Endometrial microvascular endothelial cells (primary cell): Measurements from ENCODE around the gene BUB1B. TPM values are rescaled to one million over a fixed set of nuclear protein-coding genes. Genes with fewer than 3 reads are reported as not detected.
"Not testable (repeated sequence)": the region's sequence is repeated elsewhere in the genome, so short reads cannot be mapped to it uniquely, and the experiment has no call there.

Experiments used
- in situ Hi-C: cut with HindIII; loops from 2 replicates; pipeline ENCODE4 v1.10.0; 2017; ENCODE audit warnings: low sequenced_read_pairs, low pct_unique_long_range_greater_than_20kb; ENCODE audit errors: inconsistent ontology term
- total RNA-seq: library from RNA; depleted of rRNA; stranded (reverse); fragments of >200 nt; gene quantifications from one replicate; pipeline ENCODE4 v1.2.3, GENCODE V29; 2015; ENCODE audit errors: inconsistent ontology term

Gene BUB1B
- total RNA-seq, 1 donor from 2014 or later, result 74.1 TPM

DNA sequence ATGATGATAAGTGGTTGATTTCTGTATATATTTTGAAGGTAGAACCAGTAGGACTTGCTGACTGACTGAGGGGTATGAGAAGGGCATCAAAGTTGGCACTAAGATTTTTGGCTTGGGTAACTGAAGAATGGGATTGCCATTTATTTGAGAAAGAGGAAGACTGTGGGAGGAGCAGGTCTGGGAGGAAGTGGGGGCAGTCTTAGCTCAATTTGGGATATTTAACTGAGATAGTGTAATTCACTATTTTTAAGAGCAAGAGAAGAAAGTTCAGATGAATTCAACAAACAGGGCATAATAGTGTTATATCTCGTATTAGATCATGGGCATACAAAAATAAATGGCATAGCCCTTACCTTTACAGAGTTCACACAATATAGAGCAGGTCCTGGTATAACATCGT lies 1.7 kb downstream of the BUB1B start:
- in situ Hi-C loops, result no loop called here

DNA sequence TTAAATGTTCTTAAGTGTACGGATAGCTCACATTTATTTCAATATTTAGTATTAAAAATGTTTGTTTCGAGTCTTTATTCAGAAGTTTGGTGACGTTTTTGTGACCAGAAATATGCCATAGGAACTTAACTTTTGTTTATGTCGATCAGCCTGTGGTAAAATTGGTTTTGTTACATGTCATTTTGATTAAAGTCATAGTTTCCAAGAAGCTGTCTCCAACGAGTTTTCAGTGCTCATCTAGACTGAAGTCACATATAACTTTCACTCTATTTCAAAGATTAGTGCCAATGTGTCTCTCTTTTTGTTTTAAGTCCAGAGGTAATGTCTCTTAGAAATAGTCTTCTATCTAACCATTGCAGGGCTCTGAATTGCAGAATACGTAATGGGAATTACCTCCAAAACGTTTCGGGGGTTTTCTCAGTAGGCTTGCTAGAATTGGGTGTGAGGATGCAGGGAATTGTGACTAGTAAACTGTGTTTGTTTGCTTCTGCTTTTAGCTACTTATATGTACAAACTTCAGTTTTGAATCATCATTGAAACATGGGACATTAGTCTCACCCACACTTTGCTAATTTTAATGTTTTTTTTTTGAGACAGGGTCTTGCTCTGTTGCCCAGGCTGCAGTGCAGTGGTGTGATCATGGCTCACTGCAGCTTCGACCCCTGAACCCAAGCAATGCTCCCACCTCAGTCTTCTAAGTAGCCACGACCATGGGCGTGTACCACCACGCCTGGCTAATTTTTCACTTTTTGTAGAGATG lies 3.0 kb downstream of the BUB1B start:
- in situ Hi-C loops, result no loop called here

DNA sequence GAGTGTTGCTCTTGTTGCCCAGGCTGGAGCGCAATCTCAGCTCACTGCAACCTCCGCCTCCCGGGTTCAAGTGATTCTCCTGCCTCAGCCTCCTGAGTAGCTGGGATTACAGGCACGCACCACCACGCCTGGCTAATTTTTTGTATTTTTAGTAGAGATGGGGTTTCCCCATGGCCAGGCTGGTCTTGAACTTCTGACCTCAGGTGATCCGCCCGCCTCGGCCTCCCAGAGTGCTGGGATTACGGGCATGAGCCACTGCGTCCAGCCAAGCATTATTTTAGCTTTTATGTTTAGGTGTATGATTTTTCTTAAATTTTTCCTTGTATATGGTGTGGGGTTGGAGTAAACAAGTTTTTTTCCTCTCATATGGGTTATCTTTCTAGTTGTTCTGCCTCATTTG lies 6.5 kb downstream of the BUB1B start:
- in situ Hi-C loops, result not testable (repeated sequence)

DNA sequence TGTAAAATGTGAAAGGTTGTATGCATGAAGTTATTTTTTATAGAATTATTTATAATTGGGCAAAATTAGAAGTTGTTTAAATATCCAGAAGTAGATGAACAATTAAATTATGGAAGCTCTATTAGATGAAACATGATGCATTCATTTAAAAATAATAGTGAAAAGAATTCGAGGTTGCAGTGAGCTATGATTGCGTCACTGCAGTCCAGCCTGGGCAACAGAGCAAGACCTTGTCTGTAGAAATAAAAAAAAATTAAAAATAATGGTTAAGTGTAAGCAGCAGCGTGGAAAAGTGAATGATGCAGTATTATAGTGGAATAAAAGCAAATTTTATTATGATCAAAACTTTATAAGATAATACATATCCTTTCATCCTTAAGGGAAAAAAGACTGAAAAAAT lies 14.3 kb downstream of the BUB1B start:
- in situ Hi-C loops, result no loop called here

DNA sequence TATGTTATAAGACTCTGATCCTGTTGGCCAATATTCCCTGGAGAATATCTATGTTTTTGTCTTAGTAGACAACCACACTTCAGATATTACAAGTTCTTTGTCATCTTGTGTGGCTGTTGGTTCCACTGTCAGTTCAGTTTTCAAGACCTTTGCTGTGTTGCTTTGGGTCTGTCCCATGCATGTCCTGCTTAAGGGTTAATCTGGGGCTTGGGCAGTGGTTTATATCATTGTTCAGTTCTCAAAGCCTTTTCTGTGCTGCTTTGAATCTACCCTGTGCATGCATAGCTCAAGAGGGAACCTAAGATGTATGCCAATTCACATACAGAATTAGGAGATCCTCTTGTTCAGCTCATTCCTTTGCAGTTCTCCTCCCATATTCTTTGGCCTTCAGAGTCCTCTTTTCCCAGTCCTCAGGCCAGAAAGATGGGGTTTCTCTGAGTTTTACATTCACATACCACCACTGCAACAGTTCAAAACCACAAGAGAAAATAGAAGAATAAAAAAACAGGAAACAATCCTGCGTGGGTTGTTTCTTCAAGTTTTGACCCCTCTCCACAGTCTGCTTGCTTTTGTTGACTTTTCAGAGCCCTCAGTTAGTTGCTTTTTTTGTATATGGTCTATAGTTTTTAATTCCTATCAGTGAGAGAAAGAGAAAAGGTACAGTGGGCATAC lies 21.6 kb downstream of the BUB1B start:
- in situ Hi-C loops, result no loop called here

DNA sequence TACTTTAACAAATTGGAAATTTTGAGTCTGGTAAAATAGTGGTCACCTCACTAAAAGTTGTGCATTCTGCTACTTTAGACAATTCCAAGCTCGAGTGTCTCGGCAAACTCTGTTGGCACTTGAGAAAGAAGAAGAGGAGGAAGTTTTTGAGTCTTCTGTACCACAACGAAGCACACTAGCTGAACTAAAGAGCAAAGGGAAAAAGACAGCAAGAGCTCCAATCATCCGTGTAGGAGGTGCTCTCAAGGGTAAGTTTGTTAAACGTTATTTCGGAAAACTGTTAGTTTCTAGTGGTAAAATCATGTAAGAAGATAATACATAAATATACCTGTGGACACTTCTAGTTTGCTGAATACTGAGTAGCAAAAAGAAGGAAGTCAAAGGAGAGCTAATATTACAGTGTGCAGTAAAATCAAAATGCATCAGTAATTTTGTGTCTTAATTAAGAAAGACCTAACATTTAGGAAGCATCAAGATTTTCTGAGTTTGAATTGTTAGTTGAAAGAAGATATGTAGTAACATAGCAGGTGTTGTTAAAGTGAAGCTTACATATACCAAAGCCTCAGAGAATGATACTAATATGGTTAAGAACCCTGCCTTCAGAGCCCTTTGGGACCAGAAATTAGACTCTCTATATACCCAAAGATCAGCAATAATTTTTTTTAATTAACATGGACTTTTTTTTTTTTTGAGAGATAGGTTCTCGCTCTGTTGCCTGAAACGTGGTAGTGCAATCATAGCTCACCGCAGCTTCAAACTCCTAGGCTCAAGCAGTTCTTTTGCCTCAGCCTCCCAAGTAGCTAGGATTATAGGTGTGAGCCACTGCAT lies 23.0 kb downstream of the BUB1B start:
- in situ Hi-C loops, result no loop called here

DNA sequence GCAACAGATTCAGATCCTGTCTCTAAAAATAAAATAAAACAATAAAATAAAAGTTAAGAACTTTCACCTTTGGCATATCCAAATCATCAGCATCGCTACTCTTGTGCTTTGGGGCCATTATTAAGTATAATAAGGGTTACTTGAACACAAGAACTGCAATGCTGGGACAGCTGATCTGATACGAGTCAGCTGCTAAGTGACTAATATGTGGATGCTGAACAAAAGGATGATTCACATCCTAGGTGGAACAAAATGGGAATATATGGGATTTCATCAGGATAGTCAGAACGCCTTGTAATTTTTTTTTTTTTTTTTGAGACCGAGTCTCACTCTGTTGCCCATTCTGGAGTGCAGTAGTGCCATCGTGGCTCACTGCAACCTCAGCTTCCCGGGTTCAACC lies 29.7 kb downstream of the BUB1B start:
- in situ Hi-C loops, result no loop called here

DNA sequence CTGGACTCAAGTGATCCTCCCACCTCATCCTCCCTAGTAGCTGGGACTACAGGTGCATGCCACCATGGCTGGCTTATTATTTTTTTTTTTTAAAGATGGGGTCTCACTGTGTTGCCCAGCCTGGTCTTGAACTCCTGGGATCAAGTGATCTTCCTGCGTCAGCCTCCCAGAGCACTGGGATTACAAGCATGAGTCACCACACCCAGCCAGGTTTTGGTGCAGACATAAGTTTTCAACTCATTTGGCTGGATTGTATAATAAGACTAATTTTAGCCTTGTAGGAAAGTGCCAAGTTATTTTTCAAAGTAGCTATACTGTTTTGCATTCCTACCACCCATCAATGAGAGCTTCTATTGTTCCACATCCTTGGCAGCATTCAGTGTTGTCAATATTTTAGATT lies 32.1 kb downstream of the BUB1B start:
- in situ Hi-C loops, result no loop called here

DNA sequence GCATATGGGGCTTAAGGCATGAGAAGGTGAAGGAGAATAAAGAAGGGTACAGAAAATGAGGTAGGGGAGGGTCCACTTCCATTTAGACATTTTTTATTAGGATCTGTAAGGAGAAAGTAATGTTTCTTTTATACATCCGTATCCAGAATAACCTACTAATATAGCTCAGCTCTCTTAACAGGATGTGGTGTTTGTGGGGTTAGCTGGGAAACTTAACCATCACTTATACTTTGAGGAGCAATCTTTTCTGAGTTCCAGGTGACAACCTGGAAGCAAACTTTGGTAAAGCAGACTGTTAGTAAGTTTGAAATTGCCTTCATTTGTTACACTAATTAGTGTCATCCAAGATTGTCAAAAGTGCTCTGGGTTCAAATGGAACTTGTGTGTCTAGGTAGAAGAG lies 36.6 kb downstream of the BUB1B start:
- in situ Hi-C loops, result no loop called here

DNA sequence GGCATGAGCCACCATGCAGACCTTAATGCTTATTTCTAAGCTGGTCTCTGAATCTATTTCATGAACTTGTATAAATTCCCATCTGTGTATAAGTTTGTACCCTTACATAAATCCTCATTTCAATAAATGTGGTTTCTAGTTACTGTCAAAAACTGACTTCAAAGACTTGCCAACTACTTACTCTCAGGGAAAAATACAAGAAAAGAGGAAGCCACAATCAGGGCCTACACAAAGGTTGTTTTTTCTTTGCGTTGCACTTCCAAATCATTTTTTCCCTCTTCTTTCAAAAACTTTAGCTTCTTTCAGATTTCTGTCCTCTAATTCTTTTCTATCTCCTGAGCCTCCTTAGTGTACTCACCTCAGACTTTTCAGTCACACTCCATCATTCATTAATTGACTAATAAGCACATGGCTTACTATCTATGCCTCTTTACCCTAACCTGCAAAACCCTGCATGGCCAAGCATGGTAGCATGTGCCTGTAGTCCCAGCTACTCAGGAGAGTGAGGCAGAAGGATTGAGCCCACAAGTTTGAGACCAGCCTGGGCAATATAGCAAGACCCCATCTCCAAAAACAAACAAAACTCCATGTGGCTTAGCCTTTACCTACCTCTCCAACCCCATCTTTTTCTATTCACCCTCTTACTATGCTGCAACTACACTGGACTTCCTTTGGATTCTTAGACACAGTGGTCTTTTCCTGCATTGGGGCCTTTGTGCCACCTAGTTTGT lies 37.7 kb downstream of the BUB1B start:
- in situ Hi-C loops, result no loop called here

DNA sequence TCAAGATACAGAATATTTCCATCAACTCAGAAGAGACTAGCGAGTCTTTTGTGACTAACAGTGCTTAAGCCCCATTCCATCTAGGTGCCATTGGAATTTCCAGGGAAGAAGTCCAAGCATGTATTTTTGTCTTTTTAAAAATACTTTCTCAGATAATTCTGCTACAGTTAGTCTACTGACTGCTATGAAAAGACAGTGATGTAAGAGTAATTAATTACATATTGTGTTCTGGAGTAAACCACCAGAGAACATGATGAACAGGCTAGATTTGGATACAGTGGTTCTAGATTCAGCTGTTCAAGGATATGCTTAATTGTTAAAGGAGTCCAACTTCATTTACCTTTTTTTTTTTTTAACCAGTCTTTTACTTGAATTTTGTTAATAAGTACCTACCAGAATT lies 43.2 kb downstream of the BUB1B start:
- in situ Hi-C loops, result loop anchor here (25.0 kb wide), 1 partner anchor 167 kb away; the partner anchor contains the start of gene SRP14

DNA sequence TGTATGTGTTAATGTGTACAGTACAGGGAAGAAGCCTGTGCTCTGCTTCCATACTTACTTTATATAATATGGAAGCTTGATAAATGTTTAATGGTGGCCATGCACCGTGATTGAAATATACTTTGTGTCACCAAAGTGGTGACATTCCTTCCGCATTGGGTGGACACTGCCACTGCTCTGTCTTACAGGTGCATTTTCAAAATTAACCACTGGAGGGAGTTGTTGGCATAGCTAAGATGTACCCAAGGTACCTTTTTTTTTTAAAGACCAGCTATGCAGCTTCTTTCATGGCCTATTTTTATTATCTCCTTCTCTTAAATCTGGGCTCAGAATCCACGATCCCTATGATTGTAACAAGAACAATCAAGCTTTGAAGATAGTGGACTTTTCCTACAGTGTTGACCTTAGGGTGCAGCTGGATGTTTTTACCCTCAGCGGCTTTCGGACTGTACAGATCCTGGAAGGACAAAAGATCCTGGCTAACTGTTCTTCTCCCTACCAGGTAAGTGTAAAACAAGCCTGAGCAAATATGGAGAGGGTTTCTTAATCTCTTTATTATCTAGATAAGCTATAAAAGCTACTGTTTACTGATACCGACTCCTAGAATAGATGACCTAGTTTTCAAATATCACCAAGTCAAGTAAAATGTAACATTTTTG lies 56.4 kb downstream of the BUB1B start:
- in situ Hi-C loops, result loop anchor here (25.0 kb wide), 1 partner anchor 180 kb away; the partner anchor contains the start of gene SRP14

DNA sequence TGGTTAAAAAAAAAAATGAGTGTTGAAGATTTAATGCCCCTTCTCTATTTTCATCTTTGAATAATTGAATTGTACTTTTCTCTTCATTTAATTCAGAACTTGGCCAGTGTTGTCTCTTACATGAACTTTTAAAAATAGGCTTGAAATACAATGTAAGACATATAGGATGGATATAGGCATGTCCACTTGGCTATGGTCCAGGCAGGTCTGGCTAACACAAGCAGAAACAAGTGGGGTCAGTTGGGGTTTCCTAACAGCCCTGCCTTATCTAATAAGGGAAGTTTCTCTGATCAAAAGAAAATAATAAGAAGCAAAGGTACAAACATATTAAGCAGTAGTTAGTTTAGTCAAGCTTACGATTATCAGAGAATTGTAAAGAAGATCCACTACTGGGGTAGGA lies 58.9 kb downstream of the BUB1B start:
- in situ Hi-C loops, result loop anchor here (10.0 to 25.0 kb wide), 2 partner anchors 65 to 182 kb away; partner anchors contain the start of gene SRP14

DNA sequence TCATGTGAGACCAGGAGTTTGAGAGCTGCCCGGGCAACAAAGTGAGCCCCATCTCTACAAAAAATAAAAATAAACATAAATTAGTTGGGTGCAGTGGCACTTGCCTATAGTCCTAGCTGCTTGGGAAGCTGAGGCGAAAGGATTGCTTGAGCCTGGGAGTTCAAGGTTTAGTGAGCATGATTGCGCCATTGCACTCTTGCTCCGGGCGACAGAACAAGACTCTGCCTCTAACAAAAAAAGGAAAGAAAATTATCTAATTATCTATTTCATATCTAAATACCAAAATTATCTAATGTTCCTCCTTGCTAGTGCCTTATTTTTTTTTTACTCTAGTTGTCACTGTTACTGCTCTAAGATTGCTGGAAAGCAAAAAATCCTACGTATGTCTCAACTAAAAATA lies 61.3 kb downstream of the BUB1B start:
- in situ Hi-C loops, result loop anchor here (10.0 to 25.0 kb wide), 2 partner anchors 67 to 185 kb away; partner anchors contain the start of gene SRP14

DNA sequence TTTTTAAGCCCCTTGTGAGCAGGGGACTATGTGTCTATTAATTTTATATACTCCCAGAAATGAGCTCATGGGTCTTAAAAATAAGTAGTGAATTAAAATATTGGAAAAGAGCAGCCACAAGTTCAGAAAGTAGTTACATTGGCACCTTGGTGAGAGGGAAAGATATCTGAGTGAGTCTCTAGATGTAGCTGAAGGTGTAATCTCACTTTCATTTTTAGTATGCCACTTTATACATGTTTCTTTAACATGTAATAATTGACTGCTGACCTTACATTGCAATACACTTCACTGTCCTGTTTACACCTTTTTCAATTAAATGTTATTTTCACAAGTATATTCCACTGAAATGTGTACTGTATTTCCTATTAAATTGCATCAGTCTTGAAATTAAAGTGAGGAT lies 65.9 kb downstream of the BUB1B start:
- in situ Hi-C loops, result loop anchor here (10.0 kb wide), 1 partner anchor 72 kb away; no protein-coding TSS in a partner anchor

DNA sequence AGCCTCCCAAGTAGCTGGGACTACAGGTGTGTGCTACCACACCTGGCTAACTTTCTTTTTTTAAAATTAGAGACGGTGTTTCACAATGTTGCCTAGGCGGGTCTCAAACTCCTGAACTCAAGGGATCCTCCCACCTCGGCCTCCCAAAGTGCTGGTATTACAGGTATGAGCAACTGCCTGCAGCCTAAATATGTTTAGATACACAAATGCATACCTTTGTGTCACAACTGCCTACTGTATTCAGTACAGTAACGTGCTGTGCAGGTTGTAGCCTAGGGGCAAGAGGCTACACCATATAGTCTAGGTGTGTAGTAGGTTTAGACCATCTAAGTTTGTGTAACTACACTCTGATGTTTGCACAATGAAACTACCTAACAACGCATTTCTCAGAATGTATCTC lies 68.4 kb downstream of the BUB1B start:
- in situ Hi-C loops, result loop anchor here (10.0 kb wide), 1 partner anchor 75 kb away; no protein-coding TSS in a partner anchor

DNA sequence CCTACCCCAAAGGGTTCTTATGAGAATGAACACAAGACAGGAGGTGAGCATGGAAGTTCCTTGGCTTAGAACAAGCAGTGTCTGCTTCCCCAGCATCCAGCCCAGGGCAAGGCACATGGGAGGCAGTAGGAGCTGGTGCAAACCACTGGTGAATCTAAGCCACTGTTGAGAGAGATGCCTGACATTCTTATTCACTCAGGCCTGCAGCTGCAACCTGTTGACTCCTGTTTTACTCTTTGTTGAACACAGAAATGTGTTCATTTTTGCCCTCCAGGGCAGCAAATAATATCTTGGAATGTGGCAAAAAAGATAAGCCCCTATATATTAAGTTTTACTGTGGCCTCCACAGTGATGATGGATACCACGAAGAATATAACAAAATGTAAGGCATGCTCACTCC lies 69.1 kb downstream of the BUB1B start:
- in situ Hi-C loops, result loop anchor here (10.0 kb wide), 1 partner anchor 75 kb away; no protein-coding TSS in a partner anchor

DNA sequence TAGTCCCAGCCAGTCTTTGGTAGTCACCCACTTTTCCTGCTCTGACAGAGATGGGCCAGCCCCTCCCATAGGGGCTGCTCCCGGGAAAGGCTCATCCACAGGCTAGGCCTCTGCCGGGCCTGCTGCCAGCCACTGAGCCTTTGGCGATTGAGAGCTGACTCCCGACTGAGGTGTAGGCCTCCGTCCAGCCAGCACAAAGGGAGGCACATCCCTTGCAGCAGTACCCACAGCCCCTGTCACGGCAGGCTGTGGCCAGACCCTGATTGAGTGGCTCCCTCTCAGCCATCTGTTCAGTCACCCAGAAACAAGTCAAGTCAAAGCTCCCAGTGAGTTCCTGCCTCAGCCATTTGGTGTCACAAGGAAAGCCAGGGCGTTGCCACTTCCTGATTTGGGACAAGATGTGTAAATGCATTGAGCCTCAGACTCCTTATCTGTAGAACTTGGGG lies 71.8 kb downstream of the BUB1B start:
- in situ Hi-C loops, result no loop called here
